HepG2 (cell line): ENCODE results near the gene RAPGEF2. TPM values are rescaled to one million over a fixed set of nuclear protein-coding genes. Genes with fewer than 3 reads are reported as not detected.
A peak's percentile ranks its signal among the peaks of the same experiment; 100 is the strongest.

Experiments used
- ELF1 ChIP-seq: sonication (generic); formaldehyde crosslinking; IDR thresholded peaks from 2 replicates; pipeline ENCODE4 v1.4.0; 2020; ENCODE audit warnings: missing genetic modification reagents
- FOXA3 ChIP-seq: IDR thresholded peaks from 2 replicates; pipeline ENCODE4 v1.6.1; 2016; ENCODE audit warnings: missing genetic modification reagents, missing compliant biosample characterization
- HCFC1 ChIP-seq: fragments of 150-350 bp; IDR thresholded peaks from 2 replicates; pipeline ENCODE4 v1.6.1; 2014; ENCODE audit warnings: low read depth, low read length
- HNF1A ChIP-seq, 2 experiments: sonication (generic) in 1 of 2; formaldehyde crosslinking in 1 of 2; IDR thresholded peaks; 2 replicates each; pipeline versions ENCODE4 v1.4.0 to v1.6.1; 2016 to 2020; ENCODE audit warnings: borderline replicate concordance in 1 of 2, low read depth in 1 of 2, mild to moderate bottlenecking in 1 of 2, missing genetic modification reagents in 1 of 2
- ISL2 ChIP-seq: sonication (generic); formaldehyde crosslinking; IDR thresholded peaks from 2 replicates; pipeline ENCODE4 v1.5.0; 2020; ENCODE audit warnings: missing genetic modification reagents
- MATR3 ChIP-seq: sonication (generic); formaldehyde crosslinking; IDR thresholded peaks from 2 replicates; pipeline ENCODE4 v1.4.0; 2020; ENCODE audit warnings: missing genetic modification reagents
- MED1 ChIP-seq: sonication (generic); formaldehyde crosslinking; IDR thresholded peaks from 2 replicates; pipeline ENCODE4 v1.4.0; 2020; ENCODE audit warnings: missing genetic modification reagents
- MYPOP ChIP-seq: sonication (generic); formaldehyde crosslinking; IDR thresholded peaks from 2 replicates; pipeline ENCODE4 v1.8.1; 2023; ENCODE audit warnings: mild to moderate bottlenecking, moderate library complexity, missing genetic modification reagents
- PAXIP1 ChIP-seq: sonication (generic); formaldehyde crosslinking; conservative IDR thresholded peaks from 2 replicates; pipeline ENCODE4 v1.4.0; 2020; ENCODE audit warnings: mild to moderate bottlenecking, missing genetic modification reagents, moderate library complexity
- POGZ ChIP-seq: sonication (generic); formaldehyde crosslinking; IDR thresholded peaks from 2 replicates; pipeline ENCODE4 v1.4.0; 2020; ENCODE audit warnings: mild to moderate bottlenecking, missing genetic modification reagents
- SALL1 ChIP-seq: sonication (generic); formaldehyde crosslinking; IDR thresholded peaks from 2 replicates; pipeline ENCODE4 v1.8.0; 2022; ENCODE audit warnings: mild to moderate bottlenecking, missing genetic modification reagents
- TBX3 ChIP-seq: fragments of 450-650 bp; IDR thresholded peaks from 2 replicates; pipeline ENCODE4 v1.6.1; 2017; ENCODE audit warnings: antibody characterized with exemption, mild to moderate bottlenecking, inconsistent platforms, borderline replicate concordance
- ZBTB38 ChIP-seq: sonication (generic); formaldehyde crosslinking; IDR thresholded peaks from 2 replicates; pipeline ENCODE4 v1.5.1; 2020; ENCODE audit warnings: mild to moderate bottlenecking, missing genetic modification reagents
- ZNF205 ChIP-seq: IDR thresholded peaks from 2 replicates; pipeline ENCODE4 v1.6.1; 2018; ENCODE audit warnings: missing biosample characterization, missing genetic modification reagents
- ZNF503 ChIP-seq: sonication (generic); formaldehyde crosslinking; IDR thresholded peaks from 2 replicates; pipeline ENCODE4 v1.4.0; 2020; ENCODE audit warnings: missing genetic modification reagents
- ZNF570 ChIP-seq: sonication (generic); formaldehyde crosslinking; IDR thresholded peaks from 2 replicates; pipeline ENCODE4 v1.4.0; 2020; ENCODE audit warnings: mild to moderate bottlenecking, missing genetic modification reagents, borderline replicate concordance
- ZNF713 ChIP-seq: sonication (generic); formaldehyde crosslinking; IDR thresholded peaks from 2 replicates; pipeline ENCODE4 v1.4.0; 2020; ENCODE audit warnings: mild to moderate bottlenecking, missing genetic modification reagents
- ZNF737 ChIP-seq: sonication (generic); formaldehyde crosslinking; IDR thresholded peaks from 2 replicates; pipeline ENCODE4 v1.5.0; 2020; ENCODE audit warnings: missing genetic modification reagents, mild to moderate bottlenecking, borderline replicate concordance
- ZNF777 ChIP-seq: sonication (generic); formaldehyde crosslinking; IDR thresholded peaks from 2 replicates; pipeline ENCODE4 v1.4.0; 2020; ENCODE audit warnings: missing genetic modification reagents
- polyA plus RNA-seq, 8 experiments: library from polyadenylated mRNA; depleted of rRNA in 3 of 8; stranded (reverse) in 7 of 8; unstranded in 1 of 8; fragments of >200 nt; fragmentation: Illumina TruSeq in 4 of 8; extraction: Trizol in 4 of 8; gene quantifications; 2 replicates each; pipeline versions ENCODE4 v1.2.1 to v1.2.3, GENCODE V29; 2011 to 2016; ENCODE audit warnings: low read depth in 4 of 8, missing spikeins in 1 of 8, mixed read lengths in 1 of 8; ENCODE audit not compliant: insufficient read depth in 1 of 8
- total RNA-seq, 5 experiments: library from RNA; depleted of rRNA; stranded (reverse); fragments of >200 nt; fragmentation: Illumina TruSeq; extraction: Trizol; gene quantifications; 2 replicates each; pipeline ENCODE4 v1.2.3, GENCODE V29; 2016; ENCODE audit warnings: low read depth in 1 of 5

The RAPGEF2 gene
- total and polyA plus RNA-seq, 2 of the 13 experiments (the other 11 are each of a cell fraction or from before 2014, with no cell fraction given) = 19.2 to 23.0 TPM

GRCh38 chr4:159280442-159281172, 177.7 kb downstream of the RAPGEF2 start (continued):
- TF ChIP-seq MYPOP (peak; percentile 22; the same call in 1 of the 2 replicates), MED1 (CRISPR knock-in tag) (peak; percentile 39), SALL1 (CRISPR knock-in tag) (peak; percentile 13; the same call in 1 of the 2 replicates), POGZ (0 out of 2 replicates have a peak, but pooled peaks have one; percentile 19), MATR3 (CRISPR knock-in tag) (no peak), ZNF503 (CRISPR knock-in tag) (peak; percentile 38; the same call in 1 of the 2 replicates), HNF1A (IDR thresholded peaks at IDR 0.05; ENCODE audit: low read depth) (peak; percentile 90), HNF1A (CRISPR knock-in tag; IDR thresholded peaks at IDR 0.05; ENCODE audit: borderline replicate concordance) (peak; percentile 83; the same call in 1 of the 2 replicates), ZNF737 (no peak), TBX3 (peak; percentile 39; the same call in 1 of the 2 replicates), ZNF205 (CRISPR knock-in tag) (no peak), PAXIP1 (CRISPR knock-in tag) (peak; percentile 87), ZNF570 (CRISPR knock-in tag) (no peak), ISL2 (CRISPR knock-in tag) (peak; percentile 32; the same call in 1 of the 2 replicates), ZBTB38 (CRISPR knock-in tag) (peak; percentile 58; the same call in 1 of the 2 replicates), ZNF713 (CRISPR knock-in tag) (no peak), ELF1 (no peak), FOXA3 (CRISPR knock-in tag) (peak; percentile 59), ZNF777 (no peak), HCFC1 (no peak)
